PFSK-1 (cell line): ENCODE measurements around the gene PNMA6E.
A peak's percentile ranks its signal among the peaks of the same experiment; 100 is the strongest.

ENCODE experiments used
- FOXP2 ChIP-seq: optimal IDR thresholded peaks from 2 replicates; pipeline ENCODE3; 2011; ENCODE audit warnings: borderline replicate concordance, control low read depth, inconsistent platforms; ENCODE audit not compliant: insufficient read depth; ENCODE audit errors: extremely low read length, extremely low read depth
- POLR2AphosphoS5 ChIP-seq: IDR thresholded peaks from 2 replicates; pipeline ENCODE4 v1.6.1; 2012; ENCODE audit warnings: low read depth, mild to moderate bottlenecking, control low read depth, low read length, moderate library complexity
- REST ChIP-seq, 2 experiments: IDR thresholded peaks; 2 replicates each; pipeline versions ENCODE4 v1.6.1 to v1.8.0; 2011 to 2012; ENCODE audit warnings: low read depth in 2 of 2, low read length in 2 of 2, control low read depth in 1 of 2, inconsistent platforms in 1 of 2, mild to moderate bottlenecking in 1 of 2, moderate library complexity in 1 of 2; ENCODE audit not compliant: insufficient read depth in 1 of 2
- SIN3A ChIP-seq: IDR thresholded peaks from 2 replicates; pipeline ENCODE4 v1.6.1; 2012; ENCODE audit warnings: mild to moderate bottlenecking, low read length, moderate library complexity, borderline replicate concordance; ENCODE audit not compliant: insufficient read depth
- TAF1 ChIP-seq: IDR thresholded peaks from 2 replicates; pipeline ENCODE4 v1.6.1; 2012; ENCODE audit warnings: low read length, control low read depth, borderline replicate concordance; ENCODE audit not compliant: insufficient read depth

The PNMA6E gene

GRCh38 chrX:153400146-153401132, 711 bp downstream of the PNMA6E start:
- TF ChIP-seq POLR2AphosphoS5 (no peak), FOXP2 (peak; percentile 13)

GRCh38 chrX:153398275-153398960, 2.7 kb downstream of the PNMA6E start:
- no peak for TF ChIP-seq REST (IDR thresholded peaks at IDR 0.05; ENCODE audit: insufficient read depth in 1 of 2, low read depth in 2 of 2, low read length in 2 of 2)
- no peak for TF ChIP-seq POLR2AphosphoS5
- no peak for TF ChIP-seq FOXP2
- TF ChIP-seq TAF1 = no peak
- no peak for TF ChIP-seq SIN3A

- no peak for TF ChIP-seq FOXP2
- TF ChIP-seq REST (IDR thresholded peaks at IDR 0.05; ENCODE audit: insufficient read depth in 1 of 2, low read depth in 2 of 2, low read length in 2 of 2) = no peak
These were observed 3.7 kb downstream of the PNMA6E start for GRCh38 chrX:153397256-153397960.

GRCh38 chrX:153396320-153397195, 4.6 kb downstream of the PNMA6E start:
- no peak for TF ChIP-seq REST (IDR thresholded peaks at IDR 0.05; ENCODE audit: insufficient read depth in 1 of 2, low read depth in 2 of 2, low read length in 2 of 2)
- TF ChIP-seq SIN3A = no peak
- no peak for TF ChIP-seq POLR2AphosphoS5
- no peak for TF ChIP-seq FOXP2
- TF ChIP-seq TAF1 = no peak
